Measurements from ENCODE around the gene GLRX2.
A peak's percentile ranks its signal among the peaks of the same experiment; 100 is the strongest.

The GLRX2 gene

GRCh38 chr1:193066606-193067005 lies 38.6 kb downstream of the GLRX2 start:
- H3K4me1 ChIP-seq (ENCODE audit: insufficient read depth, low read length, severe bottlenecking), result peaks cover 51% of the 10 kb centered on the region
- H4K20me1 ChIP-seq (ENCODE audit: insufficient read depth, low read length), result no peaks in the 10 kb centered on the region

GRCh38 chr1:193065954-193066353 lies 39.3 kb downstream of the GLRX2 start:
- Histone ChIP-seq H4K20me1 (ENCODE audit: insufficient read depth, low read length) (no peaks in the 10 kb centered on the region), H3F3A (ENCODE audit: insufficient read depth, low read length) (no peaks in the 10 kb centered on the region), H3K27ac (ENCODE audit: low read depth, low read length, poor library complexity, severe bottlenecking) (peak overlapping the region; percentile 1), H2AFZ (ENCODE audit: low read length) (no peak overlapping the region), H3K9ac (ENCODE audit: low read length) (peak overlapping the region; percentile 49; the same call in 1 of the 2 replicates), H3K4me3 (ENCODE audit: low read depth, low read length, poor library complexity, severe bottlenecking) (peak overlapping the region; percentile 29), H3K4me2 (ENCODE audit: low read length) (peak overlapping the region; percentile 56; the same call in 1 of the 2 replicates), H3K4me1 (ENCODE audit: insufficient read depth, low read length, severe bottlenecking) (peaks cover 54% of the 10 kb centered on the region), H3K79me2 (ENCODE audit: insufficient read depth, low read length) (peaks cover 70% of the 10 kb centered on the region), H3K27me3 (ENCODE audit: insufficient read depth, low read length) (no peaks in the 10 kb centered on the region), H3K36me3 (ENCODE audit: insufficient read depth, low read length) (peaks cover 15% of the 10 kb centered on the region), H3K9me3 (ENCODE audit: low read length) (no peaks in the 10 kb centered on the region), H3K9me2 (ENCODE audit: low read depth, low read length) (no peaks in the 10 kb centered on the region)
- TF ChIP-seq, protein P1, sequence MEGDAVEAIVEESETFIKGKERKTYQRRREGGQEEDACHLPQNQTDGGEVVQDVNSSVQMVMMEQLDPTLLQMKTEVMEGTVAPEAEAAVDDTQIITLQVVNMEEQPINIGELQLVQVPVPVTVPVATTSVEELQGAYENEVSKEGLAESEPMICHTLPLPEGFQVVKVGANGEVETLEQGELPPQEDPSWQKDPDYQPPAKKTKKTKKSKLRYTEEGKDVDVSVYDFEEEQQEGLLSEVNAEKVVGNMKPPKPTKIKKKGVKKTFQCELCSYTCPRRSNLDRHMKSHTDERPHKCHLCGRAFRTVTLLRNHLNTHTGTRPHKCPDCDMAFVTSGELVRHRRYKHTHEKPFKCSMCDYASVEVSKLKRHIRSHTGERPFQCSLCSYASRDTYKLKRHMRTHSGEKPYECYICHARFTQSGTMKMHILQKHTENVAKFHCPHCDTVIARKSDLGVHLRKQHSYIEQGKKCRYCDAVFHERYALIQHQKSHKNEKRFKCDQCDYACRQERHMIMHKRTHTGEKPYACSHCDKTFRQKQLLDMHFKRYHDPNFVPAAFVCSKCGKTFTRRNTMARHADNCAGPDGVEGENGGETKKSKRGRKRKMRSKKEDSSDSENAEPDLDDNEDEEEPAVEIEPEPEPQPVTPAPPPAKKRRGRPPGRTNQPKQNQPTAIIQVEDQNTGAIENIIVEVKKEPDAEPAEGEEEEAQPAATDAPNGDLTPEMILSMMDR (IDR thresholded peaks at IDR 0.05; ENCODE audit: low read length), result no peak
- TF ChIP-seq EZH2 (IDR thresholded peaks at IDR 0.05; ENCODE audit: borderline replicate concordance, low read length), result no peak

More at GRCh38 chr1:193066606-193067005, 38.6 kb downstream of the GLRX2 start:
- Histone ChIP-seq H3K79me2 (ENCODE audit: insufficient read depth, low read length) (peaks cover 68% of the 10 kb centered on the region), H3K9me3 (ENCODE audit: low read length) (no peaks in the 10 kb centered on the region), H3K9me2 (ENCODE audit: low read depth, low read length) (no peaks in the 10 kb centered on the region), H3K36me3 (ENCODE audit: insufficient read depth, low read length) (peaks cover 20% of the 10 kb centered on the region), H3K27me3 (ENCODE audit: insufficient read depth, low read length) (no peaks in the 10 kb centered on the region), H3K4me2 (ENCODE audit: low read length) (peak overlapping the region; percentile 56), H3F3A (ENCODE audit: insufficient read depth, low read length) (no peaks in the 10 kb centered on the region), H3K9ac (ENCODE audit: low read length) (peak overlapping the region; percentile 49; the same call in 1 of the 2 replicates), H3K4me3 (ENCODE audit: low read depth, low read length, poor library complexity, severe bottlenecking) (peak overlapping the region; percentile 29), H3K27ac (ENCODE audit: low read depth, low read length, poor library complexity, severe bottlenecking) (peak overlapping the region; percentile 1), H2AFZ (ENCODE audit: low read length) (no peak overlapping the region)
- TF ChIP-seq, protein P1 (IDR thresholded peaks at IDR 0.05; ENCODE audit: low read length), result no peak
- TF ChIP-seq EZH2 (IDR thresholded peaks at IDR 0.05; ENCODE audit: borderline replicate concordance, low read length), result no peak

DNA sequence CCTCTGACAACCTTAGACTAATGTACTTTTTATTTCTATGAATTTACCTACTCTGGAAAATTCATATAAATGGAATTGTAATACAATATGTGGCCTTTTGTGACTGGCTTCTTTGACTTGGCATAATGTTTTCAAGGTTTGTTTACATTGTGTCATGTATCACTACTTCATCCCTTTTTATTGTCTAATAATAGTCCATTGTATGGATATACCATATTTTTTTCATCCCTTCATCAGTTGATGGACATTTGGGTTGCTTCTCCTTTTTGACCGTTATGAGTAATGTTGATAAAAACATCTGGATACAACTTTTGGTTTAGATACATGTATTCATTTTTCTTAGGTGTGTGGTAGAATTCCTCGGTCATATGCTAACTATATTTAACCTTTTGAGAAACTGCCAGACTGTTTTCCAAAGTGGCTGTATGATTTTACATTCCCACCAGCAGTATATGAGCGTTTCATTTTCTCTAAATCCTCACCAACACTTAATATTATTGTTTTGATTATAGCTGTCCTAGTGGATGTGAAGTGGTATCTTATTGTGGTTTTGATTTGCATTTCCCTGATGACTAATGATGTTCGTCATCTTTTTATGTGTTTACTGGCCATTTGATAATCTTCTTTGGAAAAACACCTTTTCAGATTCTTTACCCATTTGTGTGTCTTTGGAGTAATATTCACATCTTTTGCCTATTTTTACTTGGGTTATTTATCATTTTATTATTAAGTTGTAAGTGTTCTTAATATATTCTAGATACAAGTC lies 42.3 kb downstream of the GLRX2 start:
- Histone ChIP-seq H2AFZ (ENCODE audit: low read length) (no peak overlapping the region), H3K9me2 (ENCODE audit: low read depth, low read length) (no peaks in the 10 kb centered on the region), H4K20me1 (ENCODE audit: insufficient read depth, low read length) (no peaks in the 10 kb centered on the region), H3K27me3 (ENCODE audit: insufficient read depth, low read length) (no peaks in the 10 kb centered on the region), H3K27ac (ENCODE audit: low read depth, low read length, poor library complexity, severe bottlenecking) (no peak overlapping the region), H3K4me1 (ENCODE audit: insufficient read depth, low read length, severe bottlenecking) (peaks cover 43% of the 10 kb centered on the region), H3K36me3 (ENCODE audit: insufficient read depth, low read length) (peaks cover 11% of the 10 kb centered on the region), H3K4me2 (ENCODE audit: low read length) (no peak overlapping the region), H3K4me3 (ENCODE audit: low read depth, low read length, poor library complexity, severe bottlenecking) (no peak overlapping the region), H3K79me2 (ENCODE audit: insufficient read depth, low read length) (peaks cover 84% of the 10 kb centered on the region), H3K9me3 (ENCODE audit: low read length) (no peaks in the 10 kb centered on the region), H3F3A (ENCODE audit: insufficient read depth, low read length) (no peaks in the 10 kb centered on the region), H3K9ac (ENCODE audit: low read length) (no peak overlapping the region)
- no peak for TF ChIP-seq EZH2 (IDR thresholded peaks at IDR 0.05; ENCODE audit: borderline replicate concordance, low read length)
- TF ChIP-seq, protein P1 (IDR thresholded peaks at IDR 0.05; ENCODE audit: low read length), result no peak

Data from OCI-LY1 (cell line).